ENCODE measurements around the gene AGRP.

GRCh38 chr16:67441271-67441753 is 42.0 kb downstream of the AGRP start:
- TF ChIP-seq TAF1 (IDR thresholded peaks at IDR 0.05; ENCODE audit: borderline replicate concordance, insufficient read depth, low read length) (no peak), SIN3A (IDR thresholded peaks at IDR 0.05; ENCODE audit: borderline replicate concordance, insufficient read depth, low read length) (no peak)
